Fibroblast of lung (primary cell): Measurements from ENCODE around the gene ADAMTS6. TPM values are rescaled to one million over a fixed set of nuclear protein-coding genes. Genes with fewer than 3 reads are reported as not detected.
"Not testable (repeated sequence)": the region's sequence is repeated elsewhere in the genome, so short reads cannot be mapped to it uniquely, and the experiment has no call there.

Experiments used
- DNase-seq, 2 donors: peaks; one replicate each; pipeline versions ENCODE4 v3.0.0 to v3.0.0-alpha.2; 2010; ENCODE audit warnings: low read depth in 2 of 2
- H2AFZ ChIP-seq: 2 replicates; pipeline ENCODE4 v1.5.1; 2012; ENCODE audit warnings: low read length, control low read depth, inconsistent platforms
- H3K27ac ChIP-seq: 2 replicates; pipeline ENCODE4 v1.5.1; 2011; ENCODE audit warnings: low read length, control low read depth; ENCODE audit not compliant: insufficient read depth
- H3K27me3 ChIP-seq: 2 replicates; pipeline ENCODE4 v1.5.1; 2011; ENCODE audit warnings: mild to moderate bottlenecking, low read length; ENCODE audit not compliant: control insufficient read depth, insufficient read depth
- H3K36me3 ChIP-seq: 2 replicates; pipeline ENCODE4 v1.5.1; 2011; ENCODE audit warnings: low read length; ENCODE audit not compliant: control insufficient read depth, insufficient read depth
- H3K4me1 ChIP-seq: 2 replicates; pipeline ENCODE4 v1.5.1; 2011; ENCODE audit warnings: low read length; ENCODE audit not compliant: control insufficient read depth, insufficient read depth; ENCODE audit errors: extremely low read depth
- H3K4me2 ChIP-seq: 2 replicates; pipeline ENCODE4 v1.5.1; 2011; ENCODE audit warnings: low read length, control low read depth; ENCODE audit not compliant: insufficient read depth; ENCODE audit errors: extremely low read depth
- H3K4me3 ChIP-seq, 4 experiments: fragments of 200-600 bp in 1 of 4; sonication (generic) in 1 of 4; replicated peaks in 1 of 4; 2 replicates each; pipeline ENCODE4 v1.5.1; 2011 to 2016; ENCODE audit warnings: low read length in 4 of 4, low read depth in 3 of 4, mild to moderate bottlenecking in 3 of 4, control low read depth in 2 of 4, inconsistent platforms in 1 of 4, mixed read lengths in 1 of 4; ENCODE audit not compliant: insufficient read depth in 1 of 4; ENCODE audit errors: control extremely low read depth in 1 of 4
- H3K79me2 ChIP-seq: 2 replicates; pipeline ENCODE4 v1.5.1; 2012; ENCODE audit warnings: mild to moderate bottlenecking, low read length, inconsistent platforms; ENCODE audit not compliant: control insufficient read depth, insufficient read depth
- H3K9ac ChIP-seq: 2 replicates; pipeline ENCODE4 v1.5.1; 2011; ENCODE audit warnings: mild to moderate bottlenecking, low read length, control low read depth; ENCODE audit not compliant: insufficient read depth
- H3K9me3 ChIP-seq: 2 replicates; pipeline ENCODE4 v1.5.1; 2012; ENCODE audit warnings: low read depth, low read length; ENCODE audit not compliant: control insufficient read depth, insufficient read depth
- H4K20me1 ChIP-seq: 2 replicates; pipeline ENCODE4 v1.5.1; 2011; ENCODE audit warnings: low read length; ENCODE audit not compliant: control insufficient read depth, insufficient read depth; ENCODE audit errors: extremely low read depth
- EZH2 ChIP-seq: IDR thresholded peaks from 2 replicates; pipeline ENCODE4 v1.5.1; 2012; ENCODE audit warnings: low read length, control low read depth, mild to moderate bottlenecking; ENCODE audit errors: missing control alignments
- polyA plus RNA-seq, 2 donors: library from polyadenylated mRNA; depleted of rRNA in 1 of 2; stranded (reverse) in 1 of 2; unstranded in 1 of 2; fragments of >200 nt; gene quantifications; 2 replicates each; pipeline ENCODE4 v1.2.1, GENCODE V29; 2011 to 2012; ENCODE audit warnings: missing spikeins in 1 of 2
- total RNA-seq: library from RNA; depleted of rRNA; stranded (reverse); fragments of >200 nt; gene quantifications from 2 replicates; pipeline ENCODE4 v1.2.1, GENCODE V29; 2014
- TF ChIP-seq, protein P1 (sequence below), 2 donors: IDR thresholded peaks in 1 of 2; conservative IDR thresholded peaks in 1 of 2; 1 replicate in 1 of 2; 2 replicates in 1 of 2; pipeline ENCODE4 v1.5.1; 2011 to 2012; ENCODE audit warnings: low read length in 2 of 2, control low read depth in 1 of 2, inconsistent platforms in 1 of 2, low read depth in 1 of 2, mild to moderate bottlenecking in 1 of 2

The ADAMTS6 gene
- total and polyA plus RNA-seq, 2 donors (not counting 1 experiment from before 2014, with no cell fraction given) = 7.5 to 45.2 TPM

DNA sequence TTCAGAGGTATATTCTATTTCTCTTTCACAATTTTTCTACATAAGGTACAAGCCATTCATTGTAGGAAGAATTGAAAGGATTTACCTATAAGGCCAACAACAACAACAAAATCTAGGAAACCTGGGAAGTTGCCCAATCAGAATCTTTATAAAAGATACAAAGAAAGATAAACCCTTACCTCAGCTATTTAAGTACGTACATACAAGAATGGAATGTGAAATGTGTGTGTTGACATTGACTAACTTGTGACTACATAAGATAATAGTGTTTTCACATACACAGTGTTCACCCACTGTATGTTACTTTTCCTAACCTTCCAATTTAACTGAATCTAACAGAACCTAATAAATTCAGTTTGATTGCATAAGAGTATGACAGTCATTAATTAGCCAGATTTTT lies 154.1 kb downstream of the ADAMTS6 start:
- peak; percentile 39 to 89 for DNase-seq
- Histone ChIP-seq H3K27ac (no peak overlapping the region), H3K27me3 (no peaks in the 10 kb centered on the region), H3K4me2 (no peak overlapping the region), H3K9ac (no peak overlapping the region), H3K4me3 (no peak overlapping the region), H4K20me1 (no peaks in the 10 kb centered on the region), H3K4me1 (peaks cover 5% of the 10 kb centered on the region), H2AFZ (no peak overlapping the region), H3K79me2 (no peaks in the 10 kb centered on the region), H3K9me3 (no peaks in the 10 kb centered on the region), H3K36me3 (no peaks in the 10 kb centered on the region)
- TF ChIP-seq EZH2 = no peak
- TF ChIP-seq, protein P1, sequence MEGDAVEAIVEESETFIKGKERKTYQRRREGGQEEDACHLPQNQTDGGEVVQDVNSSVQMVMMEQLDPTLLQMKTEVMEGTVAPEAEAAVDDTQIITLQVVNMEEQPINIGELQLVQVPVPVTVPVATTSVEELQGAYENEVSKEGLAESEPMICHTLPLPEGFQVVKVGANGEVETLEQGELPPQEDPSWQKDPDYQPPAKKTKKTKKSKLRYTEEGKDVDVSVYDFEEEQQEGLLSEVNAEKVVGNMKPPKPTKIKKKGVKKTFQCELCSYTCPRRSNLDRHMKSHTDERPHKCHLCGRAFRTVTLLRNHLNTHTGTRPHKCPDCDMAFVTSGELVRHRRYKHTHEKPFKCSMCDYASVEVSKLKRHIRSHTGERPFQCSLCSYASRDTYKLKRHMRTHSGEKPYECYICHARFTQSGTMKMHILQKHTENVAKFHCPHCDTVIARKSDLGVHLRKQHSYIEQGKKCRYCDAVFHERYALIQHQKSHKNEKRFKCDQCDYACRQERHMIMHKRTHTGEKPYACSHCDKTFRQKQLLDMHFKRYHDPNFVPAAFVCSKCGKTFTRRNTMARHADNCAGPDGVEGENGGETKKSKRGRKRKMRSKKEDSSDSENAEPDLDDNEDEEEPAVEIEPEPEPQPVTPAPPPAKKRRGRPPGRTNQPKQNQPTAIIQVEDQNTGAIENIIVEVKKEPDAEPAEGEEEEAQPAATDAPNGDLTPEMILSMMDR (conservative IDR thresholded peaks at IDR 0.05 in 1 of 2, IDR thresholded peaks at IDR 0.05 in 1 of 2; ENCODE audit: low read depth in 1 of 2, low read length in 2 of 2) = no peak

GRCh38 chr5:65326922-65327321 lies 154.8 kb downstream of the ADAMTS6 start:
- DNase-seq = peak; percentile 41 to 78
- Histone ChIP-seq H3K27me3 (no peaks in the 10 kb centered on the region), H3K4me1 (peaks cover 5% of the 10 kb centered on the region), H3K9me3 (no peaks in the 10 kb centered on the region), H3K9ac (no peak overlapping the region), H3K27ac (no peak overlapping the region), H3K79me2 (no peaks in the 10 kb centered on the region), H2AFZ (no peak overlapping the region), H3K4me3 (no peak overlapping the region), H3K4me2 (no peak overlapping the region), H4K20me1 (no peaks in the 10 kb centered on the region), H3K36me3 (no peaks in the 10 kb centered on the region)
- TF ChIP-seq EZH2 = no peak
- TF ChIP-seq, protein P1 (conservative IDR thresholded peaks at IDR 0.05 in 1 of 2, IDR thresholded peaks at IDR 0.05 in 1 of 2; ENCODE audit: low read depth in 1 of 2, low read length in 2 of 2) = no peak

GRCh38 chr5:65324226-65324625 lies 157.5 kb downstream of the ADAMTS6 start:
- Histone ChIP-seq H3K27ac (no peak overlapping the region), H3K9me3 (no peaks in the 10 kb centered on the region), H3K79me2 (no peaks in the 10 kb centered on the region), H3K36me3 (no peaks in the 10 kb centered on the region), H2AFZ (no peak overlapping the region), H3K4me3 (no peak overlapping the region), H3K9ac (no peak overlapping the region), H4K20me1 (no peaks in the 10 kb centered on the region), H3K4me2 (no peak overlapping the region), H3K27me3 (no peaks in the 10 kb centered on the region), H3K4me1 (peaks cover 4% of the 10 kb centered on the region)
- no peak for DNase-seq
- TF ChIP-seq, protein P1 (conservative IDR thresholded peaks at IDR 0.05 in 1 of 2, IDR thresholded peaks at IDR 0.05 in 1 of 2; ENCODE audit: low read depth in 1 of 2, low read length in 2 of 2) = no peak
- TF ChIP-seq EZH2 = no peak

GRCh38 chr5:65320704-65321103 lies 161.0 kb downstream of the ADAMTS6 start:
- not testable (repeated sequence) for H3K4me3 ChIP-seq, H3K79me2 ChIP-seq, H3K4me1 ChIP-seq, H3K9me3 ChIP-seq, H3K4me2 ChIP-seq, DNase-seq, H3K27me3 ChIP-seq, H2AFZ ChIP-seq, H3K9ac ChIP-seq, H3K27ac ChIP-seq, H3K36me3 ChIP-seq, H4K20me1 ChIP-seq
